HepG2 (cell line): Measurements from ENCODE around the gene SEC16A. TPM values are rescaled to one million over a fixed set of nuclear protein-coding genes. Genes with fewer than 3 reads are reported as not detected.

ENCODE experiments used
- CEBPG ChIP-seq: IDR thresholded peaks from 2 replicates; pipeline ENCODE4 v1.6.1; 2016
- CHD4 ChIP-seq: fragments of 200-600 bp; sonication (generic); IDR thresholded peaks from 2 replicates; pipeline ENCODE4 v1.7.0; 2017; ENCODE audit warnings: mild to moderate bottlenecking, low read length, borderline replicate concordance
- EED ChIP-seq: sonication (generic); formaldehyde crosslinking; IDR thresholded peaks from 2 replicates; pipeline ENCODE4 v1.5.0; 2020; ENCODE audit warnings: mild to moderate bottlenecking, missing genetic modification reagents
- HNF4G ChIP-seq, 2 experiments: sonication (generic) in 1 of 2; formaldehyde crosslinking in 1 of 2; IDR thresholded peaks; 2 replicates each; pipeline versions ENCODE4 v1.4.0 to v1.6.1; 2011 to 2020; ENCODE audit warnings: borderline replicate concordance in 2 of 2, low read depth in 2 of 2, mild to moderate bottlenecking in 2 of 2, low read length in 1 of 2, missing genetic modification reagents in 1 of 2, moderate library complexity in 1 of 2
- HNRNPH1 ChIP-seq: fragments of 200-400 bp; formaldehyde crosslinking; optimal IDR thresholded peaks from 2 replicates; pipeline ENCODE3; 2017; ENCODE audit warnings: mild to moderate bottlenecking, low read depth, low read length
- MYC ChIP-seq: sonication (generic); formaldehyde crosslinking; IDR thresholded peaks from 2 replicates; pipeline ENCODE4 v1.9.0; 2021; ENCODE audit warnings: missing genetic modification reagents, borderline replicate concordance
- NR2C2 ChIP-seq: sonication (generic); formaldehyde crosslinking; IDR thresholded peaks from 2 replicates; pipeline ENCODE4 v1.4.0; 2020; ENCODE audit warnings: missing genetic modification reagents, mild to moderate bottlenecking, moderate library complexity, borderline replicate concordance
- NR2F6 ChIP-seq, 2 experiments: IDR thresholded peaks; 2 replicates each; pipeline ENCODE4 v1.6.1; 2016; ENCODE audit warnings: antibody characterized with exemption in 1 of 2, mild to moderate bottlenecking in 1 of 2
- THRA ChIP-seq: sonication (generic); formaldehyde crosslinking; IDR thresholded peaks from 2 replicates; pipeline ENCODE4 v1.4.0; 2020; ENCODE audit warnings: missing genetic modification reagents, borderline replicate concordance
- ZBTB3 ChIP-seq: sonication (generic); formaldehyde crosslinking; IDR thresholded peaks from 2 replicates; pipeline ENCODE4 v1.4.0; 2020; ENCODE audit warnings: low read depth, mild to moderate bottlenecking, moderate library complexity, missing genetic modification reagents, borderline replicate concordance
- ZNF318 ChIP-seq: sonication (generic); formaldehyde crosslinking; IDR thresholded peaks from 2 replicates; pipeline ENCODE4 v1.4.0; 2020; ENCODE audit warnings: mild to moderate bottlenecking, missing genetic modification reagents
- ZNF326 ChIP-seq: sonication (generic); formaldehyde crosslinking; IDR thresholded peaks from 2 replicates; pipeline ENCODE4 v1.4.0; 2020; ENCODE audit warnings: missing genetic modification reagents, borderline replicate concordance
- ZNF431 ChIP-seq: sonication (generic); formaldehyde crosslinking; IDR thresholded peaks from 2 replicates; pipeline ENCODE4 v1.9.0; 2022; ENCODE audit warnings: missing genetic modification reagents, low read depth, mild to moderate bottlenecking, borderline replicate concordance
- ZNF446 ChIP-seq: sonication (generic); formaldehyde crosslinking; IDR thresholded peaks from 2 replicates; pipeline ENCODE4 v1.5.0; 2020; ENCODE audit warnings: mild to moderate bottlenecking, missing genetic modification reagents
- ZNF644 ChIP-seq: IDR thresholded peaks from 2 replicates; pipeline ENCODE4 v1.6.1; 2016; ENCODE audit warnings: low read depth
- ZNF660 ChIP-seq: sonication (generic); formaldehyde crosslinking; IDR thresholded peaks from 2 replicates; pipeline ENCODE4 v1.5.1; 2020; ENCODE audit warnings: mild to moderate bottlenecking, low read depth, missing genetic modification reagents, borderline replicate concordance
- ZNF691 ChIP-seq: sonication (generic); formaldehyde crosslinking; IDR thresholded peaks from 2 replicates; pipeline ENCODE4 v1.4.0; 2020; ENCODE audit warnings: missing genetic modification reagents, low read depth, mild to moderate bottlenecking, borderline replicate concordance
- ZNF841 ChIP-seq: sonication (generic); formaldehyde crosslinking; IDR thresholded peaks from 2 replicates; pipeline ENCODE4 v1.8.1; 2023; ENCODE audit warnings: missing genetic modification reagents, borderline replicate concordance
- polyA plus RNA-seq, 8 experiments: library from polyadenylated mRNA; depleted of rRNA in 3 of 8; stranded (reverse) in 7 of 8; unstranded in 1 of 8; fragments of >200 nt; fragmentation: Illumina TruSeq in 4 of 8; extraction: Trizol in 4 of 8; gene quantifications; 2 replicates each; pipeline versions ENCODE4 v1.2.1 to v1.2.3, GENCODE V29; 2011 to 2016; ENCODE audit warnings: low read depth in 4 of 8, missing spikeins in 1 of 8, mixed read lengths in 1 of 8; ENCODE audit not compliant: insufficient read depth in 1 of 8
- total RNA-seq, 5 experiments: library from RNA; depleted of rRNA; stranded (reverse); fragments of >200 nt; fragmentation: Illumina TruSeq; extraction: Trizol; gene quantifications; 2 replicates each; pipeline ENCODE4 v1.2.3, GENCODE V29; 2016; ENCODE audit warnings: low read depth in 1 of 5

Gene SEC16A
- total and polyA plus RNA-seq, 2 of the 13 experiments (the other 11 are each of a cell fraction or from before 2014, with no cell fraction given) = 15.9 to 18.9 TPM

GRCh38 chr9:136399176-136400037, 83.4 kb downstream of the SEC16A start (continued):
- TF ChIP-seq ZNF691 (CRISPR knock-in tag) (no peak), ZNF644 (no peak), HNF4G (IDR thresholded peaks at IDR 0.05; ENCODE audit: borderline replicate concordance, low read depth, low read length) (no peak), HNF4G (CRISPR knock-in tag; IDR thresholded peaks at IDR 0.05; ENCODE audit: borderline replicate concordance, low read depth) (no peak), NR2F6 (IDR thresholded peaks at IDR 0.05) (no peak), NR2F6 (CRISPR knock-in tag; IDR thresholded peaks at IDR 0.05) (no peak), MYC (CRISPR knock-in tag) (peak; percentile 35; the same call in 1 of the 2 replicates), ZBTB3 (CRISPR knock-in tag) (no peak), THRA (CRISPR knock-in tag) (no peak), CEBPG (CRISPR knock-in tag) (no peak), ZNF431 (CRISPR knock-in tag) (0 out of 2 replicates have a peak, but pooled peaks have one; percentile 2), ZNF660 (CRISPR knock-in tag) (no peak), ZNF326 (CRISPR knock-in tag) (no peak), NR2C2 (0 out of 2 replicates have a peak, but pooled peaks have one; percentile 1), EED (CRISPR knock-in tag) (peak; percentile 36; the same call in 1 of the 2 replicates), ZNF446 (CRISPR knock-in tag) (no peak), HNRNPH1 (no peak), ZNF318 (CRISPR knock-in tag) (no peak), CHD4 (no peak), ZNF841 (CRISPR knock-in tag) (no peak)
